ENCODE data around the gene ZNF268.
"Not testable (repeated sequence)": the region's sequence is repeated elsewhere in the genome, so short reads cannot be mapped to it uniquely, and the experiment has no call there.

Gene ZNF268

DNA sequence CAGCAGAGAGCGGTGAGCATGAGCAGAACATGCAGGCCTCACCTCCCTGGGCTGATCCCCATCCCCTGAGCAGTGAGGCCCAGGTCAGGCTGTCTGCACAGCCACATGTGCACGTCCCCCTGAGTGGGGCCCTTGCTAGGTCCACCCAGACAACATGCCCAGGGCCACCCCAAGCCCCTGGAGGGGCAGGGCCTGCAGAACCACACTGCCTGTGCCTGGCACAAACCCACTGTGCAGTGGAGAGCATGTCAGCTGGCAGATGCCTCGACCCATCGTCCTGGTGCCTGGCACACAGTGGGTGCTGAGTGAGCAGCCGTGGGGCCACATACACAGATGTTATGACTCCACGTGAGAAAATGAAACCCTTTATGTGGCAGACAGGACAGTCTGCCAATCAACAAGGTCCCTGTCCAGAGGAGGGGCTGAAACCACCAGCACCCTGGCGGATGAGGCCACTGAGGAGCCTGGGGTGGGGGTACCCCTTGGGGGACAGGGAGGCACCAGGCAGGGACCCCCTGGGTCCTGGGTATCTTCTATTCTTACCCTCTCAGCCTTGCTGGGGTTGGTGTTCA, 46.1 kb downstream of the ZNF268 start:
- no peak for DNase-seq (ENCODE audit: low spot score)

GRCh38 chr12:133231001-133231400, 49.7 kb downstream of the ZNF268 start:
- DNase-seq (ENCODE audit: low spot score), result no peak

GRCh38 chr12:133233006-133233405, 51.7 kb downstream of the ZNF268 start:
- DNase-seq (ENCODE audit: low spot score), result no peak

GRCh38 chr12:133233993-133234564, 52.8 kb downstream of the ZNF268 start:
- no peak for DNase-seq (ENCODE audit: low spot score)

- DNase-seq (ENCODE audit: low spot score), result no peak
Measured at GRCh38 chr12:133234971-133235370, 53.7 kb downstream of the ZNF268 start.

DNA sequence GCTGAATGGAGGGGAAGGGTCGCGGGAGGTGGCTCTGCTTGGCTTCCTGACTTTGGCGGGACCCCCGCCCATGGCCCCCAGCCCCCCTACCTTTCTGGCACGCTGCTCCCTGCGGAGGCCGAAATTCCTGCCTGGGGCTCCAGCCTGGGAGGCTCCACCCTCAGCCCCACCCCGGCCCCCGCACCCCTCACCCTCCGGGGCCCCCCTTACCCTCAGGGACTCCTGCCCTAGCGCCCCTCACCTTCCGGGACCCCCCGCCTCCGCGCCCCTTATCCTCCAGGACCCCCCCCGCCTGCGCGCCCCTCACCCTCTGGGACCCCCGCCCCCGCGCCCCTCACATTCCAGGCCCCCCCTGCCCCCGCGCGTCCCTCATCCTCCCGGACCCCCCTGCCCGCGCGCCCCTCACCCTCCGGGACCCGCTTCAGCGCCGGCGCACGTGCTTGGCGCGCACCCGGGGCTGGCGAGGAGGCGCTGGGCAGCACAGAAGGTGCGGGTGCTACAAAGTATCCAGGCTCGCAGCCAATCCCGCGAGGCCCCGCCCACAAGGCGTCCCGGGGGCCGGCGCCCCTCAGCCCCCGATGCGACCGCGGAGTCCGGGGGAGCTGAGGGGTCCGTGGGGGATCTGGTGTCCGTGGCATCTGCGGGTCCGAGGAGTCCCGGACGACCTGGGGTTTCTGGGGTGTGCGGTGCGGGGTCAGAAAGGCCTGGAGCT, 54.3 kb downstream of the ZNF268 start, which contains the start of gene ANHX:
Gene ANHX, minus strand, starts transcription at position 477 of the 712 bp plus-strand sequence. CDS start 1,521 bp downstream, outside the sequence.
- DNase-seq (ENCODE audit: low spot score), result no peak

- no peak for DNase-seq (ENCODE audit: low spot score)
Measured at GRCh38 chr12:133236144-133236543, 54.8 kb downstream of the ZNF268 start.

- DNase-seq (ENCODE audit: low spot score), result no peak
Measured at GRCh38 chr12:133236556-133236955, 55.3 kb downstream of the ZNF268 start.

DNA sequence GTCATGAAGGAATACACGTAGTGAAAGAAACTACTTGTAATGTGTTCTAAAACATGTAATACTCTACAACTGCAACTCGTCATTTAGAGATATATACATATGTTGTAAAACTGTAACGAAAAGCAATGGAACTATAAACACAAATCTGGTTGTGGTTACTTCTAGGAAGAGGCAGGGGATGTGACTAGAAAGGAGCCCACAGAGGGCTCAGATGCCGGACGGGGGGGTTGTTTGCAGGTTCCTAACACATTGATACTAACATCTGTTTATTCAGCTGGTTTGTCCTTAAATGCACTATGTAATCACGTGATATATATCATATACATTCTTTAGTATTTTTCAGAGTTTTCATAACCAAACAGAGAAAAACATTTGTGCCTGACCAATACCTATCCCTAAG, 70.4 kb downstream of the ZNF268 start:
- no peak for DNase-seq (ENCODE audit: low spot score)

DNA sequence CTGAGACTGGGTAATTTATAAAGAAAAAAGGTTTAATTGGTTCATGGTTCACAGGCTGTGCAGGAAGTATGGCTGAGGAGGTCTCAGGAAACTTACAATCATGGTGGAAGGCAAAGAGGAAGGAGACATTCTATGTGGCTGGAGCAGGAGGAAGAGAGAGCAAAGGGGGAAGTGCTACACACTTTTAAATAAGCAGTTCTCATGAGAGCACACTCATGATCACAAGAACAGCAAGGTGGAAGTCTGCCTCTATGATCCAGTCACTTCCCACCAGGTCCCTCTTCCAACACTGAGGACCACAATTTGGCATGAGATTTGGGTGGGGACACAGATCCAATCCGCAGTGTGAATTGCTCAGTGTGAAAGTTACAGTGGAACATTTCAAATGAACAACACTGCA, 74.5 kb downstream of the ZNF268 start:
- DNase-seq (ENCODE audit: low spot score), result not testable (repeated sequence)

GRCh38 chr12:133256321-133256720, 75.0 kb downstream of the ZNF268 start:
- no peak for DNase-seq (ENCODE audit: low spot score)

GRCh38 chr12:133264173-133264572, 82.9 kb downstream of the ZNF268 start:
- DNase-seq (ENCODE audit: low spot score), result no peak
